ENCODE results near the gene DONSON.

The DONSON gene

DNA sequence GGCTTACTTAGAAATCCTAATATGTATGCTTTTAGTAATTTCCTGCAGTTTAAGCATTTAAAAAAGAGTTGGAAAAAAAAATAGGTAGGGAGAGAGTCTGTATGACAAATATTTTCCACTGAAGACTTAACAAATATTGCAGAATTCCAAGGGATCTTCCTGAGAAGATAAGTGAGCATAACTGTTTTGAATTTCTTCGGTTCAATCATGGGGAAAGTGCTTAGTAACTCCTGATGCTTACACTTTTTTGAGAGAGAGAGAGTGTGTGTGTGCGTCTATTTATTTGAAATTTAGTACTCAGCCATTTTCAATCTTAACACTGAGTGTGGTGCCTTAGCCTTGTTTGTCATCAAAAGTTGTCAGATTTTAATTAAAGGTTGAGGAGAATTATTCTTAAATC, 27.1 kb downstream of the DONSON start:
- DNase-seq, result no peak

DNA sequence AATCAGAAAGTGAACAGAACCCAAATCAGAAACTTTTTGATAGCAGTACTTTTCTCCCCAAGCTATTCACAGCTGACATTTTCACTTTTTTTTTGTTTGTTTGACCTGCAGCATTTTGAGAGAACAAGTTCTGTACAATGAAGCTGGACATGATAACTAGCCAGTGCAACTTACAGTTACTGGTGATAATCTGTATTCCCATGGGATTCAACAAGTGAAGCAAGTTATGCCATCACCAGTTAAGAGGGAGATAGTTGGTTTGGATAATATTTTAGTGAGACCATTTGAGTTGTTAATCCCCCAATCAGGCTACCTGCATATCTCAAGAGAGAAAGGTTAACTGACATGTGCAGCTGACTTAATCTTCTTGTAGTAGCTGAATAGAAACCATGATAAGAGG, 27.5 kb downstream of the DONSON start:
- DNase-seq, result no peak

DNA sequence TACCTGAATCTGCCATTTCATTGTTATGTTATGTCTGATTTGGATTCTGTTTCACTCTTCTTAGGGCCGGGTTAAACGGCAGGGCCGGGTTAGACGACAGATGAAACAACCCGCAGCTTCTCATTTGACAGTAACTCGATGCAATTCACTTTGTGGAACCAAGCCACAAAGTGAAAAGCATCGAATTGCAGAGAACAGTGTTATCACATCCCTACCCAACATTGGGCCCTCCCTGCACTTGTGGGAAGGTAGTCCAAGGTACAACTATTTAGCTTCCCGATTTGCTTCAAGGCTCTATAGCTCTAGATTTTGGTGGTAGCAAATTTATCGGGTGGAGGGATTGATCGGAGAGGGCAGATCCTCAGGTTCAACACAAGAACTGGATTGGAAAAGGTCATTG, 28.7 kb downstream of the DONSON start:
- DNase-seq, result no peak

DNA sequence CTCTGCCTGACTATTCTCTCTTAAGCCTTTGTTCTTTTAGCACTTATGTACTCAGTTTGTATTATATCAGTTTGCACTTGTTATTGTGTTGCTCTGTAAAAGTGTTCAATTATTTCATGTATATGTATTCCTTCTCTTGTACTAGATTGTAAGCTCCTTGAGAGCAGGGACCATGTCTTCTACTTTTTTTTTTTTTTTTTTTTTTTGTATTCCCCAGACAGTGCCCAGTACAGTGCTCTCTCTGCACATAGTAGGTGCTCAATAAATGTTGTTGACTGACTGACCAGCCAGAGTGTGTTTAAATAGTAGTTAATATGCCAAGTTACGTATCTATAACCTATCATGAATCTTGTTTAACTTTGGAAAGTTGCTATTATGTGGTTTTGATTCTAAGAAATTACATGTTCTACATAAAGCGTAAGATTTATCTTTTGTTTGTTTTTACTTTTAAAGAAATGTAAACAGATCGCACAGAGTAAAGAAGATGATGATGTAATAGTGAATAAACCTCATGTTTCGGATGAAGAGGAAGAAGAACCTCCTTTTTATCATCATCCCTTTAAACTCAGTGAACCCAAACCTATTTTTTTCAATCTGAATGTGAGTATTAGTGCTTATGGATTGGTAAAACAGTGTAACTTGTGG, 29.6 kb downstream of the DONSON start:
- no peak for DNase-seq

DNA sequence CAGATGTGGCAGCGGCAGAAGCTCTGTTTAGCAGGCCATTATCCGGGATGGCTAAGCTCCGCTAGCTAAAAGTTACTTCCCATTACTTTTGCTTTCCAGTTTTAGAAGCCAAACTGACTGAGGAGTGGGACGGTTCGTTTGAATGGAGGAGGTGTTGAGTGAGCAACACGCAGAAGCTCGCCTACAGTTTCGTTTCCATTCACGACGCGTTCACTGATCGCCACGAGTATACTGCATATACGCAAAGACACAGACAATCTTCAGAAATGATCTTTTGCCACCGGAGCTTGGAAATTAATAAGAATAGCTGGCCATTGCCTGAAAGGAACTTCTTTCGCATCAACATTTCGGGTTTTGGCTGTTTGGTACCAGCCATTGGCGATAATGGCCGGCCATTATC, 31.0 kb downstream of the DONSON start:
- DNase-seq, result no peak

DNA sequence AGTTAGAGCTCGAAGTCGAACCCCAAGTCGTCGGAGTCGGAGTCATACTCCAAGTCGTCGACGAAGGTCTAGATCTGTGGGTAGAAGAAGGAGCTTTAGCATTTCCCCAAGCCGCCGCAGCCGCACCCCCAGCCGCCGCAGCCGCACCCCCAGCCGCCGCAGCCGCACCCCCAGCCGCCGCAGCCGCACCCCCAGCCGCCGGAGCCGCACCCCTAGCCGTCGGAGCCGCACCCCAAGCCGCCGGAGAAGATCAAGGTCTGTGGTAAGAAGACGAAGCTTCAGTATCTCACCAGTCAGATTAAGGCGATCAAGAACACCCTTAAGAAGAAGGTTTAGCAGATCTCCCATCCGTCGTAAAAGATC, 33.5 kb downstream of the DONSON start:
- no peak for DNase-seq

DNA sequence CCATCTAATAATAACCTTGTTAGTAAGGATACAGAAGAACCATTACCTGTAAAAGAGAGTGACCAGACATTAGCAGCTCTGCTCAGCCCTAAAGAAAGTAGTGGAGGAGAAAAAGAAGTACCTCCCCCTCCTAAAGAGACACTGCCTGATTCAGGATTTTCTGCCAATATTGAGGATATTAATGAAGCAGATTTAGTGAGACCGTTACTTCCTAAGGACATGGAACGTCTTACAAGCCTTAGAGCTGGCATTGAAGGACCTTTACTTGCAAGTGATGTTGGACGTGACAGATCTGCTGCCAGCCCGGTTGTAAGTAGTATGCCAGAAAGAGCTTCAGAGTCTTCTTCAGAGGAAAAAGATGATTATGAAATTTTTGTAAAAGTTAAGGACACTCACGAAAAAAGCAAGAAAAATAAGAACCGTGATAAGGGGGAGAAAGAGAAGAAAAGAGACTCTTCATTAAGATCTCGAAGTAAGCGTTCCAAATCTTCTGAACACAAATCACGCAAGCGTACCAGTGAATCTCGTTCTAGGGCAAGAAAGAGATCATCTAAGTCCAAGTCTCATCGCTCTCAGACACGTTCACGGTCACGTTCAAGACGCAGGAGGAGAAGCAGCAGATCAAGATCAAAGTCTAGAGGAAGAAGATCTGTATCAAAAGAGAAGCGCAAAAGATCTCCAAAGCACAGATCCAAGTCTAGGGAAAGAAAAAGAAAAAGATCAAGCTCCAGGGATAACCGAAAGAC, 34.1 kb downstream of the DONSON start:
- DNase-seq, result no peak

DNA sequence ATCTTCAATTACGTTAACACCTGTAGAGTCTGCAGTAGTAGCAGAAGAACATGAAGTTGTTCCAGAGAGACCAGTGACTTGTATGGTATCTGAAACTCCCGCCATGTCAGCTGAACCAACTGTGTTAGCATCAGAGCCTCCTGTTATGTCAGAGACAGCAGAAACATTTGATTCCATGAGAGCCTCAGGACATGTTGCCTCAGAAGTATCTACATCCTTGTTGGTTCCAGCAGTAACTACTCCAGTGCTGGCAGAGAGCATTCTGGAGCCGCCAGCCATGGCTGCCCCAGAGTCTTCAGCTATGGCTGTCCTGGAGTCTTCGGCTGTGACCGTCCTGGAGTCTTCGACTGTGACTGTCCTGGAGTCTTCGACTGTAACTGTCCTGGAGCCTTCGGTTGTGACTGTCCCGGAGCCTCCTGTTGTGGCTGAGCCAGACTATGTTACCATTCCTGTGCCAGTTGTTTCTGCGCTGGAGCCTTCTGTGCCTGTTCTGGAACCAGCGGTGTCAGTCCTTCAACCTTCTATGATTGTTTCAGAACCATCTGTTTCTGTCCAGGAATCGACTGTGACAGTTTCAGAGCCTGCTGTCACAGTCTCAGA, 35.4 kb downstream of the DONSON start:
- DNase-seq, result no peak

DNA sequence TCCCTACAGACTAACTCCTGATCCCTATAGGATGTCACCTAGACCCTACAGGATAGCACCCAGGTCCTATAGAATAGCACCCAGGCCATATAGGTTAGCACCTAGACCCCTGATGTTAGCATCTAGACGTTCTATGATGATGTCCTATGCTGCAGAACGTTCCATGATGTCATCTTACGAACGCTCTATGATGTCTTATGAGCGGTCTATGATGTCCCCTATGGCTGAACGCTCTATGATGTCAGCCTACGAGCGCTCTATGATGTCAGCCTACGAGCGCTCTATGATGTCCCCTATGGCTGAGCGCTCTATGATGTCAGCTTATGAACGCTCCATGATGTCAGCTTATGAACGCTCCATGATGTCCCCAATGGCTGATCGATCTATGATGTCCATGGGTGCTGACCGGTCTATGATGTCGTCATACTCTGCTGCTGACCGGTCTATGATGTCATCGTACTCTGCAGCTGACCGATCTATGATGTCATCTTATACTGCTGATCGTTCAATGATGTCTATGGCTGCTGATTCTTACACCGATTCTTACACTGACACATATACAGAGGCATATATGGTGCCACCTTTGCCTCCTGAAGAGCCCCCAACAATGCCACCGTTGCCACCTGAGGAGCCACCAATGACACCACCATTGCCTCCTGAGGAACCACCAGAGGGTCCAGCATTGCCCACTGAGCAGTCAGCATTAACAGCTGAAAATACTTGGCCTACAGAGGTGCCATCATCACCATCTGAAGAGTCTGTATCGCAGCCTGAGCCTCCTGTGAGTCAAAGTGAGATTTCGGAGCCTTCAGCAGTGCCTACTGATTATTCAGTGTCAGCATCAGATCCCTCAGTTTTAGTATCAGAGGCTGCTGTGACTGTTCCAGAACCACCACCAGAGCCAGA, 36.1 kb downstream of the DONSON start:
- DNase-seq, result no peak

DNA sequence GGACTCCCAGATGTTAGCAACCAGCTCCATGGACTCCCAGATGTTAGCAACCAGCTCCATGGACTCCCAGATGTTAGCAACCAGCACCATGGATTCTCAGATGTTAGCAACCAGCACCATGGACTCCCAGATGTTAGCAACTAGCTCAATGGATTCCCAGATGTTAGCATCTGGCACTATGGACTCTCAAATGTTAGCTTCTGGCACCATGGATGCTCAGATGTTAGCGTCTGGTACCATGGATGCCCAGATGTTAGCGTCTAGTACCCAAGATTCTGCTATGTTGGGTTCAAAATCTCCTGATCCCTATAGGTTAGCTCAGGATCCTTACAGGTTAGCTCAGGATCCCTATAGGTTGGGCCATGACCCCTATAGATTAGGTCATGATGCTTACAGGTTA, 36.8 kb downstream of the DONSON start:
- DNase-seq, result no peak

DNA sequence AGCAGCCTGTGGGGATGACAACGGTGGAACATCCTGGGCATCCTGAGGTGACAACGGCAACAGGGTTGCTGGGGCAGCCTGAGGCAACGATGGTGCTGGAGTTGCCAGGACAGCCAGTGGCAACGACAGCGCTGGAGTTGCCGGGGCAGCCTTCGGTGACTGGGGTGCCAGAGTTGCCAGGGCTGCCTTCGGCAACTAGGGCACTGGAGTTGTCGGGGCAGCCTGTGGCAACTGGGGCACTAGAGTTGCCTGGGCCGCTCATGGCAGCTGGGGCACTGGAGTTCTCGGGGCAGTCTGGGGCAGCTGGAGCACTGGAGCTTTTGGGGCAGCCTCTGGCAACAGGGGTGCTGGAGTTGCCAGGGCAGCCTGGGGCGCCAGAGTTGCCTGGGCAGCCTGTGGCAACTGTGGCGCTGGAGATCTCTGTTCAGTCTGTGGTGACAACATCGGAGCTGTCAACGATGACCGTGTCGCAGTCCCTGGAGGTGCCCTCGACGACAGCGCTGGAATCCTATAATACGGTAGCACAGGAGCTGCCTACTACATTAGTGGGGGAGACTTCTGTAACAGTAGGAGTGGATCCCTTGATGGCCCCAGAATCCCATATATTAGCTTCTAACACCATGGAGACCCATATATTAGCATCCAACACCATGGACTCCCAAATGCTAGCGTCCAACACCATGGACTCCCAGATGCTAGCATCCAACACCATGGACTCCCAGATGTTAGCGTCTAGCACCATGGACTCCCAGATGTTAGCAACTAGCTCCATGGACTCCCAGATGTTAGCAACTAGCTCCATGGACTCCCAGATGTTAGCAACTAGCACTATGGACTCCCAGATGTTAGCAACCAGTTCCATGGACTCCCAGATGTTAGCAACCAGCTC, 37.5 kb downstream of the DONSON start:
- no peak for DNase-seq

DNA sequence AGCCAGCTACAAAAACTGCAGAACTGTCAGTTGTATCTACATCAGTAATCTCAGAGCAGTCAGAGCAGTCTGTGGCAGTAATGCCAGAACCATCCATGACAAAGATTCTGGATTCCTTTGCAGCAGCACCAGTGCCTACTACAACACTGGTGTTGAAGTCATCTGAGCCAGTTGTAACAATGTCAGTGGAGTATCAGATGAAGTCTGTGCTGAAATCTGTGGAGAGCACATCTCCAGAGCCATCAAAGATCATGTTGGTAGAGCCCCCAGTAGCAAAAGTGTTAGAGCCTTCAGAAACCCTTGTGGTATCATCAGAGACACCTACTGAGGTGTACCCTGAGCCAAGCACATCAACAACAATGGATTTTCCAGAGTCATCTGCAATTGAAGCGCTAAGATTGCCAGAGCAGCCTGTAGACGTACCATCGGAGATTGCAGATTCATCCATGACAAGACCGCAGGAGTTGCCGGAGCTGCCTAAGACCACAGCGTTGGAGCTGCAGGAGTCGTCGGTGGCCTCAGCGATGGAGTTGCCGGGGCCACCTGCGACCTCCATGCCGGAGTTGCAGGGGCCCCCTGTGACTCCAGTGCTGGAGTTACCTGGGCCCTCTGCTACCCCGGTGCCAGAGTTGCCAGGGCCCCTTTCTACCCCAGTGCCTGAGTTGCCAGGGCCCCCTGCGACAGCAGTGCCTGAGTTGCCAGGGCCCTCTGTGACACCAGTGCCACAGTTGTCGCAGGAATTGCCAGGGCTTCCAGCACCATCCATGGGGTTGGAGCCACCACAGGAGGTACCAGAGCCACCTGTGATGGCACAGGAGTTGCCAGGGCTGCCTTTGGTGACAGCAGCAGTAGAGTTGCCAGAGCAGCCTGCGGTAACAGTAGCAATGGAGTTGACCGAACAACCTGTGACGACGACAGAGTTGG, 38.4 kb downstream of the DONSON start:
- DNase-seq, result no peak

DNA sequence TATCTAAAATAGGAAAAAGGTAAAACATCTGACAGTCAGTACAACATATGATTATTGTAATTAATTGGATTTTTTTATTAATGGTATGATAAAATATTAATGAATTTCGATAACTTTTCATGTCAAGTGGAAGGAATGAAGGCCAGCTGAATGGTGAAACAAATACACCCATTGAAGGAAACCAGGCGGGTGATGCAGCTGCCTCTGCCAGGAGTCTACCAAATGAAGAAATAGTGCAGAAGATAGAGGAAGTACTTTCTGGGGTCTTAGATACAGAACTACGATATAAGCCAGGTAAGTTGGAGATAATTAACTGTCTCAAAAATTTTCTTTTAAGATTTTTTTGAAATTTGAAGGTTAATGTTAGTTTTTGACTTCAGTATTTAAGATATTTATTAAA, 42.4 kb downstream of the DONSON start:
- DNase-seq, result no peak

DNA sequence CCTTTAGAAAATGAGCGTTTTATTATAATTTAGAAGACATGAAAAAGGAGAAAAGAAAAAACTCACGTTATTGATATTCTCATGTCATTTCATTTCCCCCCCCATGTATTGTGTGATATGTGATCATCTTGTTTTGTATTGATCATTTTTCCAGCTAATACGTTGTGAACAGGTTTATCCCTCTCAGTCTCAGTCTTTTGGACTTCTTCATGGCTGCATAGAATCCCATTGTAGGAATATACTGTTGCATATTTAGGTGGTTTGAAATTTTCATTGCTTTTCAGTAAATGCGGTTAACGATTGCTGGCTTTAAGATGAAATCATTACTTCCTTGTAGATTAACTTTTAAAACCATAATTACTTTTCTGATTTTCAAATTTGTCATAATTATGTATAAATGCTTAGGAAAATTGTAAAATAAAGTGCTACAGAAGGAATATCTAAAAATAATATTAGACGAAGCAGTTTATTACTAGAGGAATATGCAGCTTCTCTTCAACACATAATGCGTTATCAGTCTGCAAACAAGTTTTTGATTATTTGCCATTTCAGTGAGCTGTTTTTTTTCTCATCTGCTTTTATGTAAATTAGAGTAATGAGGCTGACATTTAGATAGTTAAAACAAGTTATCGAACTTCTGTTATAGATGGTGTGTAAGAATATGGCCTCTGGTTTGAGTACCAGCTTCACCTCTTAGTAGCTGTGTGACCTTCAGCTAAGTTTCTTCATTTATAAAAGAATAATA, 43.9 kb downstream of the DONSON start:
- DNase-seq, result no peak

DNA sequence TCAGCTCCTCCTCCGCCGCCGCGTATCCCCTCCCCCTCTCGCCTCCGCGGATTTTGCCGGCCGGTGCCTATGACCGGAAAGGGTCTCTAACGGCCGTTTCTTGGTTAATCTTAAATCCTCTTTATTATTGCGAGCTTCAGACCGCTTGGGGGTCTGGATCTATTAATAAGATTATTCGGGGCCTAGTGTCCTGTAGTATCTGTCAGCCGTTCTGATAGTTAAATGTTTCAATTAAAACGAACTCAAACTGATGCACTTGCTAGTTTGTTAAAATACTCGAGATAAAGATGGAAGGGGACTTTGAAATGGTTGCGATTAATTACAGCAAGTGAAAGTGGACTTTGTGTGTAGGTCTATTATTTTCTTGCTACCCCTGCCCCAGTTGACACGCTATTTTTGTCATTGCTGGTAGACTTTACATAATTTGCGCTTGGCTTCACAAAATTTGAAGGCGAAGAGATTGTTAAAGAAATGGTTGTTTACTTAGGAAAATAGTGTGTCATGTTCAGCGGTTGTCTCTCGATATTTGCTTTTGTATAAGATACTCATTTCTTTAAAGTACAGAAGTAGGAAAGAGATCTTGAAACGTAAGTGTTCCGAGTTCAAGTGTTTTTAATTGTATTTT, 44.9 kb downstream of the DONSON start:
- peak; percentile 61 for DNase-seq

DNA sequence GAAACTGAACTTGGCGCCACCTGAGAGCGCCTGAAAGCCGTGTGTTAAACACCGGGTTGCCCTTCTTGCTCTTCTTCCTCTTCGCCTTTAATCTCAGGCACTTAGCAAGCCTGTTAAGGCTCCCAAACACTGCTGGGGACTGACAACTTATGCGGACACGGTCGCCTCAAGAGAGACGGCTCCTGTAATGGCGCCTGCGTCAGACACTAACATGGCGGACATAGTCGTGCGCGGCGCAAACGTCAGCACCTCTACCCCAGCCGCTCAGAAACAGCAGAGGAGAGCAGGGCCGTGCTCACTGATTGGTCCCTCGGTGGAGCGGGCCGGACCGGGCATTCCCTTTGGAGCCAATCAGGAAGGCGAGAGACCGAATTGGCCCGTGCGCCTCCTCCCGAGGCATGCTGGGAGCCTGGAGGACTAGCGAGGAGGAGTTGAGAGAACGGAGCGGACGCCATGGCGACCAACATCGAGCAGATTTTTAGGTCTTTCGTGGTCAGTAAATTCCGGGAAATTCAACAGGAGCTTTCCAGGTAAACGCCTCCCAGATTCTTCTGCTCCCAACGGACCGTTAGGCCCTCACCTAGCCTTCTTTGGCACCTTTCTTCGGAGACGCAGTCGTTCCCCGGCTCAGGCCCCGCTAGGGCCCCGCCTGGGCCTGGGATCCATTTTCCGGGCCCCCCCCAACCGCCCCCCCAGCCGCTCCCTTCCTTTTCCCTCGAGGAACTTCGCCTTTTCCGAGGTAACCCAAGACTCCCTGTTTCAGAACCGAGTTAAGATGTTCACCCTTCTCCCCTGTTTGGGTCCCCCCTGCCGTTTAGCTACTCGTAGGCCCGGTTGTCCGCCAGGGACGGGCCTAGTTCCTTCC, 45.6 kb downstream of the DONSON start, which contains the start of gene SON:
Gene SON, plus strand, starts transcription at position 399 of the 865 bp plus-strand sequence. Its CDS starts 55 bp downstream, at position 454.
- DNase-seq, result peak; percentile 94

DNA sequence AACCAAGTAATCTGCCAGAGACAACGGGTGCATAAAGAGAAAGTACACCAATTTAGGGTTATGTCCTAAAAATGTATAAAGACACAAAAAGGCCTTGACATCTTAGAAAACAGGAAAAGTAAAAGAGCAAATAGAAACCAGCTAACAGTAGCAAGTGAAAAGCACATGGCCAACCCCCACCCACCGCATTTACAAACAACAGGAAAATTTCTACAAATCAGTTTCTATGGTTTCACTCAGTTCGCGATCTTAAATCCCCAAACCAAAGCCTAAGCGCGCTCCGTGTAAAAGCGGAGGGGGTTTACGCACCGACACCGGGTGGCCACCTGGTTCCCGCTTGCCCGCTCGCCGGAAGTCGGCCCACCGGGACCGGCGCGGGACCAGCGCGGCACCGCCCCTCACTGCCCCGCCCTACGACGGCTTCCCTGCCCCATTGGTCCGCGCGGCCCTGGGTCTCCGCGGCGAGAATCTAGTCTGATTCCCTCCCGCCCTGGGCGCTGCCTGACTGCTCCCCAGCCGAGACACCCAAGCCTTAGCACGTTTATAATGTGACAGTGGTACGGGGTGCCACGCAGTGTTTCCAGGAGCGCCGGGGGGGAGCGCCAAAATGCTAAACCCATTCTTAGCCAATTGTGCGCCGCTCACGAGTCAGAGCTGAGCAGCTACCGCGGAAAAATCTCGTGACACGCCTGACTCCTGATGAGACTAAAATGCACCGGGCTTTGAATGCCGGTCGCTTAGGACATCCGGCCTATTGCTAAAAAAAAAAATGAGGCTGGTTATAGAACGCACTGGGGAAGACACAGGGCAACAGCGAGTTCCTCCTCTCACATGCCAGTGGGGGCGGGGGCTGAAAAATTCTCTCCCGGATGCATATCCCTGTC, 46.5 kb downstream of the DONSON start, which contains the start of gene GART:
Gene GART, minus strand, starts transcription at position 362 of the 884 bp plus-strand sequence. CDS start 2,802 bp downstream, outside the sequence.
- DNase-seq, result peak; percentile 15
